A549 treated with Hydrocortisone at 1 μM for 4 hours (cell line): ENCODE measurements around the gene KLHL4. TPM values are rescaled to one million over a fixed set of nuclear protein-coding genes. Genes with fewer than 3 reads are reported as not detected.

ENCODE experiments used
- total RNA-seq: library from RNA; stranded (reverse); fragments of 200-300 nt; extraction: Qiagen RNA extraction; gene quantifications from 5 replicates; pipeline ENCODE4 v1.2.3, GENCODE V29; 2022

KLHL4 gene, protein sequence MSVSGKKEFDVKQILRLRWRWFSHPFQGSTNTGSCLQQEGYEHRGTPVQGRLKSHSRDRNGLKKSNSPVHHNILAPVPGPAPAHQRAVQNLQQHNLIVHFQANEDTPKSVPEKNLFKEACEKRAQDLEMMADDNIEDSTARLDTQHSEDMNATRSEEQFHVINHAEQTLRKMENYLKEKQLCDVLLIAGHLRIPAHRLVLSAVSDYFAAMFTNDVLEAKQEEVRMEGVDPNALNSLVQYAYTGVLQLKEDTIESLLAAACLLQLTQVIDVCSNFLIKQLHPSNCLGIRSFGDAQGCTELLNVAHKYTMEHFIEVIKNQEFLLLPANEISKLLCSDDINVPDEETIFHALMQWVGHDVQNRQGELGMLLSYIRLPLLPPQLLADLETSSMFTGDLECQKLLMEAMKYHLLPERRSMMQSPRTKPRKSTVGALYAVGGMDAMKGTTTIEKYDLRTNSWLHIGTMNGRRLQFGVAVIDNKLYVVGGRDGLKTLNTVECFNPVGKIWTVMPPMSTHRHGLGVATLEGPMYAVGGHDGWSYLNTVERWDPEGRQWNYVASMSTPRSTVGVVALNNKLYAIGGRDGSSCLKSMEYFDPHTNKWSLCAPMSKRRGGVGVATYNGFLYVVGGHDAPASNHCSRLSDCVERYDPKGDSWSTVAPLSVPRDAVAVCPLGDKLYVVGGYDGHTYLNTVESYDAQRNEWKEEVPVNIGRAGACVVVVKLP
- total RNA-seq = 5.5 to 6.7 TPM (median 6.1 TPM) in 5 replicates

DNA sequence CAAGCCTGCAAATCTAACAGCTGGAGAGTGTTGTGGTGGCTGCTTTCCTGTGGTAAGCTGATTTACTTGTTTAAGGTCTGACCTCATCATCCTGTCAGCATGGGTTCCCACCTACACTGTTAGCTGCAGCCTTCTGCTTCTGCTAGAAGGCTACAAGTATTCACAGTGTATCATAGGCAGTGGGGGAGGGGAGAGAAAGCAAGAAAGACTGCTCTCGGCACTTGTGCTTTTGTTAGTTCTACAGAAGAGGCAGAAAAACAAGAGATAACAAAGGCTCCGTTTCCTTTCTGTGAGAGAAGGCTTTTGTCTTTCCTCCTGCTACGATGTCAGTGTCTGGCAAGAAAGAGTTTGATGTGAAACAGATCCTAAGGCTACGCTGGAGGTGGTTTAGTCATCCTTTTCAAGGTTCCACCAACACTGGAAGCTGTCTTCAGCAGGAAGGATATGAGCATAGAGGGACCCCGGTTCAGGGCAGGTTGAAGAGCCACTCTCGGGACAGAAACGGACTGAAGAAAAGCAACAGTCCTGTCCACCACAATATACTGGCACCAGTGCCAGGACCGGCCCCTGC, at the start of gene KLHL4:
TSS of gene KLHL4 (plus strand) at position 232 of the 571 bp plus-strand sequence. CDS start at position 324, 92 bp downstream.

